ENCODE results near the gene GUCY2D. TPM values are rescaled to one million over a fixed set of nuclear protein-coding genes. Genes with fewer than 3 reads are reported as not detected.
A peak's percentile ranks its signal among the peaks of the same experiment; 100 is the strongest.

The GUCY2D gene
- total and polyA plus RNA-seq, 7 donors = not detected

DNA sequence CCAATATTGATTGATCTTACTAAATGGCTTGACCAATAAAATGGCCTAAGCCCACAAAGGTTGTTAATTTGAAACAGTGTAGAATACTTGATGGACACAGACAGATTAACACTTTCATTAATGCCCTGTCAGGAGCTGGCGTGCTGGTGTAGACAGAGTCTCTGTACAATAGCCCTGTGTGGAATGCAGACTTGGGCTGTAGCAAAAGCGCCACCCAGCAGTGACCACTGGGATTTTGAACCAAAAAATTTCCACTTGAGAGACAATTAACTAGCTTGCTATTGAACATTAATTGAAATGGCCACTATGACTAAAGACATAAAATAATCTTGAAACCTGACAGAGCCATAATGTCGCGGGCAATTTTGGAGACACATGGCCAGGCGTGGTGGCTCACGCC, 19.7 kb upstream of the GUCY2D start:
- intact Hi-C loops (cut with DNase I) = no loop called here
- ATAC-seq (no peak), DNase-seq (no peak)
- Histone ChIP-seq H3K4me1 (no peaks in the 10 kb centered on the region), H3K27ac (no peak overlapping the region), H3K9me3 (no peaks in the 10 kb centered on the region), H3K36me3 (ENCODE audit: insufficient read depth in 1 of 2, low read depth in 1 of 2) (no peaks in the 10 kb centered on the region), H3K4me3 (no peak overlapping the region), H3K27me3 (ENCODE audit: insufficient read depth in 3 of 3, low read length in 2 of 3) (peaks cover 0 to 3% (median 0%) of the 10 kb centered on the region in 3 donors)
- WGBS, 3 donors = 82 to 89% (median 85%) methylated on average over 6 of the region's 6 CpGs
- TF ChIP-seq, protein P1, sequence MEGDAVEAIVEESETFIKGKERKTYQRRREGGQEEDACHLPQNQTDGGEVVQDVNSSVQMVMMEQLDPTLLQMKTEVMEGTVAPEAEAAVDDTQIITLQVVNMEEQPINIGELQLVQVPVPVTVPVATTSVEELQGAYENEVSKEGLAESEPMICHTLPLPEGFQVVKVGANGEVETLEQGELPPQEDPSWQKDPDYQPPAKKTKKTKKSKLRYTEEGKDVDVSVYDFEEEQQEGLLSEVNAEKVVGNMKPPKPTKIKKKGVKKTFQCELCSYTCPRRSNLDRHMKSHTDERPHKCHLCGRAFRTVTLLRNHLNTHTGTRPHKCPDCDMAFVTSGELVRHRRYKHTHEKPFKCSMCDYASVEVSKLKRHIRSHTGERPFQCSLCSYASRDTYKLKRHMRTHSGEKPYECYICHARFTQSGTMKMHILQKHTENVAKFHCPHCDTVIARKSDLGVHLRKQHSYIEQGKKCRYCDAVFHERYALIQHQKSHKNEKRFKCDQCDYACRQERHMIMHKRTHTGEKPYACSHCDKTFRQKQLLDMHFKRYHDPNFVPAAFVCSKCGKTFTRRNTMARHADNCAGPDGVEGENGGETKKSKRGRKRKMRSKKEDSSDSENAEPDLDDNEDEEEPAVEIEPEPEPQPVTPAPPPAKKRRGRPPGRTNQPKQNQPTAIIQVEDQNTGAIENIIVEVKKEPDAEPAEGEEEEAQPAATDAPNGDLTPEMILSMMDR (IDR thresholded peaks at IDR 0.05) = no peak

DNA sequence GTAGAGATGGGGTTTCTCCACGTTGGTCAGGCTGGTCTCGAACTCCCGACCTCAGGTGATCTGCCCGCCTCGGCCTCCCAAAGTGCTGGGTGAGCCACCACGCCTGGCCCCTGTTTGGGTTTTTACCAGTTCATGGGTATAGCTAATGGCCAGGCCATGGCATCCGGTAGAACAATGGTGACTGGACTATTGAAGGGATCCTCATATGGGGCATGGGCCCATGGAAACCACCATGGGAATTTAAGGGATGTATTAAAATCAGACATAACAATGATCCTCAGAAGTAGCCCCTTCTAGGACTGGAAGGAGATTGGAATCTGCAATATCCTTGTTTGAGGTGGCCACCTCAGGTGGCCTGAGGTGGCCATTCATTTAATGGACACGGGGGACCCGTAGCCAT, 17.5 kb upstream of the GUCY2D start:
- H3K36me3 ChIP-seq (ENCODE audit: insufficient read depth in 1 of 2, low read depth in 1 of 2) = no peaks in the 10 kb centered on the region
- 86 to 88% (median 87%) methylated on average over 9 of the region's 9 CpGs for WGBS, 3 donors
- H3K9me3 ChIP-seq = no peaks in the 10 kb centered on the region
- intact Hi-C loops (cut with DNase I) = loop anchor here (5.0 kb wide), 1 partner anchor 238 kb away; no protein-coding TSS in a partner anchor
- ATAC-seq = no peak
- H3K27ac ChIP-seq = no peak overlapping the region
- peaks cover 0 to 3% (median 0%) of the 10 kb centered on the region in 3 donors for H3K27me3 ChIP-seq (ENCODE audit: insufficient read depth in 3 of 3, low read length in 2 of 3)
- no peak for DNase-seq
- TF ChIP-seq, protein P1 (IDR thresholded peaks at IDR 0.05) = no peak
- no peaks in the 10 kb centered on the region for H3K4me1 ChIP-seq
- H3K4me3 ChIP-seq = no peak overlapping the region

DNA sequence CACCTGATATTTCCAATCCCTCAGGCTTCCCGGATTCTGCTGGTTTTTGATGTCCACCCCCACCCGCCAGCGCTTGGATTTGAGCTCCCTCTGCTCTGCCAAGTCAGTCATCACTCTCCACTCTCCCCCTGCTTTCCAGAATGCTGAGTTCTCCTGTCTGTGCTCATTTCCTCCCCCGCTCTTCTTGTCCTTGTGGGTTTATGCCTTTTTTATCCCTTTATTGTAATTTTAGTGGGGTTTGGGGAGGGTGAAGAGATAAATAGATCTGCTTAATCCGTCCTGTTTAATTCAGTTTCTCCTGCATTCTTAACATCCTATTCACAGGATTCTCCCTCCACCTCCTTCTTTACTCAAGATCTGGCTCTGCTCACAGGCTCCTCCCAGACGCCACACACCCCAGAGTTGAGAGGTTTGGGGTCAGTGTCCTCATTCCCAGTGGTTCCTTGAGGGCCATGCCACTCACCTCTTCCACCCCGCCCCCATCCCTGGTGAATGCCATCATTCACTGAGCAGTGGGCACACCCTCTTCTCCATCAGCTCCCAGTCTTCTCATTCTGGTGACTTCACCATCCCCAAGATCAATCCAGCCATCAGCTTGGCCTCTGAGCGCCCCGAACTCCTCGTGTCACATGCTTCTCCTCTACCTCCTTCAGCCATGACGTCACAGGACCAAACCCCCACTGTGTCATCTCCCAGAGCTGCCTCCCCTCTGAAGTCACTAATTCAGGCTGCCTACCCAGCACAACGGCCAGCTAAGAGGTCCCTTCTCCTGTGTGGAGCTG, 15.1 kb upstream of the GUCY2D start:
- TF ChIP-seq, protein P1 (IDR thresholded peaks at IDR 0.05) = no peak
- Histone ChIP-seq H3K36me3 (ENCODE audit: insufficient read depth in 1 of 2, low read depth in 1 of 2) (no peaks in the 10 kb centered on the region), H3K4me1 (no peaks in the 10 kb centered on the region), H3K27ac (no peak overlapping the region), H3K9me3 (no peaks in the 10 kb centered on the region), H3K27me3 (ENCODE audit: insufficient read depth in 3 of 3, low read length in 2 of 3) (no peaks in the 10 kb centered on the region), H3K4me3 (no peak overlapping the region)
- intact Hi-C loops (cut with DNase I) = loop anchor here (2.0 to 5.0 kb wide), 2 partner anchors 163 to 240 kb away; no protein-coding TSS in a partner anchor
- WGBS, 3 donors = 67% methylated on average over 12 of the region's 12 CpGs
- DNase-seq (no peak), ATAC-seq (no peak)

DNA sequence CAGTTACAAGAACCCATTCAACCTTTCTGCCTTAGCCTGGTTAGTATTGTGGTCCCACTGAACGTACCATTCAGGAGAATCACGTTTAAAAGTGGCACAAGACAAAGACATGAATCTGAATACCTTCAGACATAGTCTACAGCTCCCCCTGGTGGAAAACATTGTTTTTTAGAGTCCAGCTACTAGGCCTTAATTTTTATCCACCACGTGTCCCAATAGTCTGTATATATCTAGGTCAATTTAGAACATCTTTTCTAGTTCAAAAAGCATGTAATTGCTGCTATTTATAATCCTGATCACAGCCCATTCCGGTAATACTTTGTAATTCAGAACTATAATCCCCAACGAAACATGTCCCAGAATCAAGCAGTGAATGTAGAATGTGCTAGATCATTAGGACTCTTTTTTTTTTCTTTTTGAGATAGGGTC, 13.7 kb upstream of the GUCY2D start:
- H3K27ac ChIP-seq = no peak overlapping the region
- ATAC-seq (peak; percentile 71 to 88 (median 80)), DNase-seq (no peak)
- TF ChIP-seq, protein P1 (IDR thresholded peaks at IDR 0.05) = peak; percentile 72
- H3K4me3 ChIP-seq = no peak overlapping the region
- H3K4me1 ChIP-seq = no peaks in the 10 kb centered on the region
- intact Hi-C loops (cut with DNase I) = loop anchor here (1.0 to 5.0 kb wide), 4 partner anchors 76 to 241 kb away; partner anchors contain the start of gene CYB5D1 (in 1 of the 2)
- H3K36me3 ChIP-seq (ENCODE audit: insufficient read depth in 1 of 2, low read depth in 1 of 2) = no peaks in the 10 kb centered on the region
- H3K27me3 ChIP-seq (ENCODE audit: insufficient read depth in 3 of 3, low read length in 2 of 3) = no peaks in the 10 kb centered on the region
- WGBS, 3 donors = 13 to 21% (median 14%) methylated on average over 5 of the region's 5 CpGs
- no peaks in the 10 kb centered on the region for H3K9me3 ChIP-seq

Data from psoas muscle (tissue), 8 donors.